Neural cell (in vitro differentiated cells): Measurements from ENCODE around the gene HDAC4. TPM values are rescaled to one million over a fixed set of nuclear protein-coding genes. Genes with fewer than 3 reads are reported as not detected.

Experiments used
- H2AFZ ChIP-seq: fragments of 200-600, 300-800 bp; sonication (generic), shearing (Covaris generic); 2 replicates; pipeline ENCODE4 v1.6.0; 2014; ENCODE audit warnings: low read depth, mild to moderate bottlenecking, antibody characterized with exemption, low read length, moderate library complexity
- H3F3A ChIP-seq: fragments of 200-600 bp; shearing (Covaris generic); 2 replicates; pipeline ENCODE4 v1.6.1; 2016; ENCODE audit warnings: mild to moderate bottlenecking, moderate library complexity, mixed read lengths, antibody characterized with exemption, low read length; ENCODE audit not compliant: insufficient read depth, poor library complexity, severe bottlenecking
- H3K27ac ChIP-seq: fragments of 200-600, 300-800 bp; sonication (generic), shearing (Covaris generic); 2 replicates; pipeline ENCODE4 v1.5.1; 2014; ENCODE audit warnings: mild to moderate bottlenecking, low read length, moderate library complexity
- H3K27me3 ChIP-seq: fragments of 300-800, 200-600 bp; sonication (generic), shearing (Covaris generic); 2 replicates; pipeline ENCODE4 v1.6.0; 2014; ENCODE audit warnings: mild to moderate bottlenecking, low read depth, low read length, moderate library complexity; ENCODE audit not compliant: insufficient read depth
- H3K36me3 ChIP-seq: fragments of 300-800, 200-600 bp; sonication (generic), shearing (Covaris generic); 2 replicates; pipeline ENCODE4 v1.5.1; 2014; ENCODE audit warnings: mild to moderate bottlenecking, antibody characterized with exemption, low read length, moderate library complexity; ENCODE audit not compliant: insufficient read depth
- H3K4me2 ChIP-seq: fragments of 300-800, 200-600 bp; sonication (generic), shearing (Covaris generic); 2 replicates; pipeline ENCODE4 v1.6.0; 2014; ENCODE audit warnings: mild to moderate bottlenecking, low read length
- H3K4me3 ChIP-seq: fragments of 300-800, 200-600 bp; sonication (generic), shearing (Covaris generic); 2 replicates; pipeline ENCODE4 v1.5.1; 2014; ENCODE audit warnings: mild to moderate bottlenecking, low read length, moderate library complexity
- H3K79me2 ChIP-seq: fragments of 200-600 bp; shearing (Covaris generic); replicated peaks from 2 replicates; pipeline ENCODE4 v1.6.0; 2014; ENCODE audit warnings: mild to moderate bottlenecking, low read length, moderate library complexity; ENCODE audit not compliant: insufficient read depth
- H3K9ac ChIP-seq: fragments of 300-800, 200-600 bp; sonication (generic), shearing (Covaris generic); 2 replicates; pipeline ENCODE4 v1.6.1; 2016; ENCODE audit warnings: mild to moderate bottlenecking, low read length, mixed read lengths
- H3K9me2 ChIP-seq: fragments of 200-600 bp; shearing (Covaris generic); 2 replicates; pipeline ENCODE4 v1.6.1; 2016; ENCODE audit warnings: mild to moderate bottlenecking, low read length, mixed read lengths; ENCODE audit not compliant: insufficient read depth
- H3K9me3 ChIP-seq: fragments of 200-600, 300-800 bp; sonication (generic), shearing (Covaris generic); 2 replicates; pipeline ENCODE4 v1.6.1; 2016; ENCODE audit warnings: mild to moderate bottlenecking, mixed run types, low read length, moderate library complexity, mixed read lengths
- H4K20me1 ChIP-seq: fragments of 200-600 bp; shearing (Covaris generic); 2 replicates; pipeline ENCODE4 v1.6.1; 2016; ENCODE audit warnings: mild to moderate bottlenecking, mixed run types; ENCODE audit not compliant: insufficient read depth
- CTCF ChIP-seq: fragments of 450-650 bp; IDR thresholded peaks from 2 replicates; pipeline ENCODE4 v1.5.1; 2014; ENCODE audit warnings: antibody characterized with exemption, mild to moderate bottlenecking, moderate library complexity; ENCODE audit not compliant: poor library complexity, severe bottlenecking
- EP300 ChIP-seq: fragments of 450-650 bp; conservative IDR thresholded peaks from 2 replicates; pipeline ENCODE4 v1.6.1; 2014; ENCODE audit warnings: antibody characterized with exemption, mild to moderate bottlenecking, moderate library complexity; ENCODE audit not compliant: poor library complexity, severe bottlenecking
- EZH2 ChIP-seq: fragments of 200-600, 300-800 bp; shearing (Covaris generic), sonication (generic); IDR thresholded peaks from 2 replicates; pipeline ENCODE4 v1.6.1; 2014; ENCODE audit warnings: antibody characterized with exemption, low read length, borderline replicate concordance, mild to moderate bottlenecking; ENCODE audit not compliant: insufficient read depth, poor library complexity, severe bottlenecking
- MXI1 ChIP-seq: fragments of 450-650 bp; conservative IDR thresholded peaks from 2 replicates; pipeline ENCODE4 v1.6.1; 2014; ENCODE audit warnings: antibody characterized with exemption, mild to moderate bottlenecking; ENCODE audit not compliant: poor library complexity, severe bottlenecking
- POLR2AphosphoS5 ChIP-seq: IDR thresholded peaks from 2 replicates; pipeline ENCODE4 v1.6.1; 2012
- RAD21 ChIP-seq: fragments of 450-650 bp; conservative IDR thresholded peaks from 2 replicates; pipeline ENCODE4 v1.6.1; 2014; ENCODE audit warnings: antibody characterized with exemption, mild to moderate bottlenecking, moderate library complexity
- REST ChIP-seq: IDR thresholded peaks from 2 replicates; pipeline ENCODE4 v1.6.1; 2012; ENCODE audit warnings: borderline replicate concordance
- SMC3 ChIP-seq: fragments of 450-650 bp; conservative IDR thresholded peaks from 2 replicates; pipeline ENCODE4 v1.6.1; 2014; ENCODE audit warnings: antibody characterized with exemption, mild to moderate bottlenecking, moderate library complexity; ENCODE audit not compliant: poor library complexity
- TAF1 ChIP-seq: IDR thresholded peaks from 2 replicates; pipeline ENCODE4 v1.6.1; 2012; ENCODE audit warnings: low read depth
- polyA plus RNA-seq: library from polyadenylated mRNA; depleted of rRNA; stranded (reverse); fragments of >200 nt; gene quantifications from 2 replicates; pipeline ENCODE4 v1.2.3, GENCODE V29; 2014

Gene HDAC4
- polyA plus RNA-seq, 1 donor from 2014 or later: 3.4 TPM

DNA sequence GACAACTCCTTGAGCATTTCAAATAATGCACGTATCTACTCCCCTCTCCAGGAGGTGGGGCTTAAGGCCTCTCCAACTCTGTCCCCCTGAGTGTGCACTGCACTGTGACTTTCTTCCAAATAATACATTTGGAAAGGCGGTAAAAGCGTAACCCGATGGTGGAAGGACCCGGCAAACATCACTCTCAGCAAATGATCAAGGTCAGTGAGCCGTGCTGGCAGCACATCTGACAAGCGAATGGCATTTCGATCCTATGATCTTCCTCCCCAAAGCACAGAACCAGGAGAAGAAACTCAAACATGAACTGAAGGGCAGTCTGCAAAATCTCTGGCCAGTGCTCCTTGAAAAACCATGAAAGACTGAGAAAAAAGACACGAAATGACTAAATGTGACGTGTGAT, 344.2 kb downstream of the HDAC4 start:
- no peaks in the 10 kb centered on the region for H4K20me1 ChIP-seq
- H3K9me2 ChIP-seq: no peaks in the 10 kb centered on the region
- no peak overlapping the region for H3K4me3 ChIP-seq
- no peaks in the 10 kb centered on the region for H3F3A ChIP-seq
- peaks cover 2% of the 10 kb centered on the region for H3K9me3 ChIP-seq
- H3K79me2 ChIP-seq: no peaks in the 10 kb centered on the region
- no peak overlapping the region for H3K4me2 ChIP-seq
- no peak overlapping the region for H3K9ac ChIP-seq
- no peaks in the 10 kb centered on the region for H3K36me3 ChIP-seq
- H3K27me3 ChIP-seq: no peaks in the 10 kb centered on the region
- H3K27ac ChIP-seq: no peak overlapping the region
- TF ChIP-seq EP300 (no peak), RAD21 (no peak), SMC3 (no peak), MXI1 (no peak), POLR2AphosphoS5 (no peak), CTCF (no peak), TAF1 (no peak), REST (no peak), EZH2 (no peak)
- no peak overlapping the region for H2AFZ ChIP-seq

DNA sequence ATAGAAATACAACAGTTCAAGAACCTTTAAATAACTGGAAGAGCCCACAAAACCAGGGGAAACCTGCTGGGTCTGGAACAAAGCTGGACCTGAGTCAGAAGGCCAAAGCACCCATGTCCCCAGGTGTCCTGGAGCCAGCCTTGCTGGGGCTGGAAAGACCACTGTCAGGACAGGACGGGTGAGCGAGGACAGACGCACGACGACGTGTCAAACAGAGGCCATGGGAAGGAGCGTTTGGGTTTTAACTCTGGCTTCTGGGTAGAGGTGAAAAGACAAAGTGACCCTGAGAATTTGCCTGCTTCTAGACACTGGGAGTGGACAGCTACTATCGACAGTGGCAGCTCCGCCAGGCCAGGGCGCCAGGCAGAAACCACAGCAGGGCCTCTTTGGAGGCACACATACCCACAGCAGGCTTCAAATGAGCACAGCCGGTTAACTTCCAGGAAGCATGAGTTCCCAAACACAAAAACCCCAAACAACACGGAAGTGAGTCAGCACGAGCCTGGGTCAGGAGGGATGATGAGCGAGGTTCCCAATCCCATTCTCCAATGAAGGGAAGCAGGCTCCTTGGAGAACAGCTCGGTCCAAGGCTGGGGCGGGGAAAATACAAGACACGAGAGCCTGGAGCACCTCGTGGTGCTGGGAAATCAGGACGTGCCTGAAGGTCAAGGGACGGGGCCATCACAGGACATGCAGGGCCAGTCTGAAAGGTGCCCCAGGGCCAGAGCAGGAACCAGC, 344.9 kb downstream of the HDAC4 start:
- H3K27ac ChIP-seq: no peak overlapping the region
- no peaks in the 10 kb centered on the region for H3K36me3 ChIP-seq
- no peaks in the 10 kb centered on the region for H3K79me2 ChIP-seq
- no peak overlapping the region for H3K4me2 ChIP-seq
- H3K27me3 ChIP-seq: no peaks in the 10 kb centered on the region
- no peak overlapping the region for H3K9ac ChIP-seq
- H3K9me3 ChIP-seq: peaks cover 2% of the 10 kb centered on the region
- TF ChIP-seq EZH2: no peak
- no peak for TF ChIP-seq POLR2AphosphoS5
- TF ChIP-seq REST: no peak
- no peak for TF ChIP-seq CTCF
- TF ChIP-seq SMC3: no peak
- TF ChIP-seq RAD21: no peak
- TF ChIP-seq MXI1: no peak
- no peaks in the 10 kb centered on the region for H4K20me1 ChIP-seq
- no peaks in the 10 kb centered on the region for H3F3A ChIP-seq
- H2AFZ ChIP-seq: no peak overlapping the region
- no peaks in the 10 kb centered on the region for H3K9me2 ChIP-seq
- no peak overlapping the region for H3K4me3 ChIP-seq
